BJ (cell line): ENCODE results near the gene STK25. TPM values are rescaled to one million over a fixed set of nuclear protein-coding genes. Genes with fewer than 3 reads are reported as not detected.
"Not testable (repeated sequence)": the region's sequence is repeated elsewhere in the genome, so short reads cannot be mapped to it uniquely, and the experiment has no call there.

Experiments
- CTCF ChIA-PET: fragments of 350-600 bp; formaldehyde crosslinking; extraction: SDS; loops from one replicate; lab custom pipeline; 2021; ENCODE audit warnings: antibody characterized with exemption, inconsistent platforms; lab: Yijun Ruan, JAX
- POLR2A ChIA-PET: fragments of 300-600 bp; sonication (Branson Sonifier 250); formaldehyde crosslinking; extraction: SDS; loops from one replicate; lab custom pipeline; 2021; ENCODE audit warnings: antibody characterized with exemption; lab: Charles Lee
- DNase-seq: peaks from one replicate; pipeline ENCODE4 v3.0.0-alpha.2; 2011; ENCODE audit warnings: low read depth
- H3K27me3 ChIP-seq: 2 replicates; pipeline ENCODE4 v1.6.0; 2011; ENCODE audit warnings: low read length; ENCODE audit not compliant: control insufficient read depth, insufficient read depth
- H3K36me3 ChIP-seq: 2 replicates; pipeline ENCODE4 v1.5.1; 2011; ENCODE audit warnings: low read length; ENCODE audit not compliant: control insufficient read depth, insufficient read depth
- H3K4me3 ChIP-seq: 2 replicates; pipeline ENCODE4 v1.5.1; 2011; ENCODE audit warnings: low read depth, mild to moderate bottlenecking, control low read depth, low read length
- polyA plus RNA-seq: library from polyadenylated mRNA; depleted of rRNA; stranded (reverse); fragments of >200 nt; gene quantifications from 2 replicates; pipeline ENCODE4 v1.2.3, GENCODE V29; 2011
- TF ChIP-seq, protein P1 (sequence below): IDR thresholded peaks from 2 replicates; pipeline ENCODE4 v1.5.1; 2011; ENCODE audit warnings: low read depth, mild to moderate bottlenecking, control low read depth, inconsistent platforms, low read length, moderate library complexity; ENCODE audit not compliant: insufficient read depth

STK25 gene
- polyA plus RNA-seq, 1 experiment: 386 TPM

DNA sequence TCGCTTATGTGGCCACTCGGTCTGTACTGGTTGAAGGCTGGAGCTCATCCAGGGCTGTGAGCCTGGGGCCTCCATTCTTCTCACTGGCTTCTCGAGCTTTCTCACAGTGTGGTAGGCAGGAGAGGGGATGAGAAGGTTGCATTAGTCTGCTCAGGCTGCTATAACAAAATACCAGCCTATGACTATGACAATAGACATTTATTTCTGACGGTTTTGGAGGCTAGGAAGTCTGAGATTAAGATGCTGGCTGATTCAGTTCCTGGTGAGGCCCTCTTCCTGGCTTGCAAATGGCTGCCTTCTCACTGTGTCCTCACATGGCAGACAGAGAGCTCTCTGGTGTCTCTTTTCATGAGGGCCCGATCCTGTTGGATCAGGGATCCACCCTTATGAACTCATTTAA, 6.2 kb upstream of the STK25 start:
- CTCF ChIA-PET: no interaction called here
- DNase-seq: no peak
- no peaks in the 10 kb centered on the region for H3K27me3 ChIP-seq
- H3K4me3 ChIP-seq: no peak overlapping the region
- POLR2A ChIA-PET: no interaction called here
- TF ChIP-seq, protein P1, sequence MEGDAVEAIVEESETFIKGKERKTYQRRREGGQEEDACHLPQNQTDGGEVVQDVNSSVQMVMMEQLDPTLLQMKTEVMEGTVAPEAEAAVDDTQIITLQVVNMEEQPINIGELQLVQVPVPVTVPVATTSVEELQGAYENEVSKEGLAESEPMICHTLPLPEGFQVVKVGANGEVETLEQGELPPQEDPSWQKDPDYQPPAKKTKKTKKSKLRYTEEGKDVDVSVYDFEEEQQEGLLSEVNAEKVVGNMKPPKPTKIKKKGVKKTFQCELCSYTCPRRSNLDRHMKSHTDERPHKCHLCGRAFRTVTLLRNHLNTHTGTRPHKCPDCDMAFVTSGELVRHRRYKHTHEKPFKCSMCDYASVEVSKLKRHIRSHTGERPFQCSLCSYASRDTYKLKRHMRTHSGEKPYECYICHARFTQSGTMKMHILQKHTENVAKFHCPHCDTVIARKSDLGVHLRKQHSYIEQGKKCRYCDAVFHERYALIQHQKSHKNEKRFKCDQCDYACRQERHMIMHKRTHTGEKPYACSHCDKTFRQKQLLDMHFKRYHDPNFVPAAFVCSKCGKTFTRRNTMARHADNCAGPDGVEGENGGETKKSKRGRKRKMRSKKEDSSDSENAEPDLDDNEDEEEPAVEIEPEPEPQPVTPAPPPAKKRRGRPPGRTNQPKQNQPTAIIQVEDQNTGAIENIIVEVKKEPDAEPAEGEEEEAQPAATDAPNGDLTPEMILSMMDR: no peak
- H3K36me3 ChIP-seq: 0 out of 2 replicates have a peak, but pooled peaks cover 1% of the 10 kb centered on the region

DNA sequence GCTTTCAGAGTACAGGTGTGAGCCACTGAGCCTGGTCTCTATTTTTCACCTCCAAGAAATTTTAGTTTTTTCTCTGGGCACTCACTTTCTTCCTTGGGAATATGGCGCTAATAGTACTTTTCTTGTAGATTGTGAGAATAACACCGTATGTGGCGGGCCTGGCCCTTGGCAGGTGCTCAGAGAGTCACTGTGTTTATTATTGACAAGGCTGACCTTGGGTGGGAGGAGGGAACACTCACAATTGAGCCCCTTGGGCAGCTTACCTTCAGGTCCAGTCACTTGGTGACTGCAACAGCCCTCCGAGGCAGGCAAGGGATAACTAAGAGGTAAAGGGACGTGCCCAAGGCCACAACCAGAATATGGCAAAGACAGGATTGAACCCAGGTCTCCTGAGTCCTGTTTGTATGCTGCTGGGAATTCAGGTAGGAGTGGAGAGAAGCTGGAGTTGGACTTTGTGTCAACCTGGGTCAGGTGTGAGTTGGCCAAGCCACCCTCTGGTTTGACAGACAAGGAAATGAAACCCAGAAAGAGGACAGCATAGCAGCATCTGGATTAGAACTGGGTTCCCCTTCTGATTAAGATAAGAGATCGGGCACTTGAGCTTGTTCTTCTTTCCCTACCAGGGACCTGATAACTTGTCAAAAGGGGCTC, 2.8 kb upstream of the STK25 start:
- CTCF ChIA-PET: no interaction called here
- Histone ChIP-seq H3K27me3 (no peaks in the 10 kb centered on the region), H3K36me3 (0 out of 2 replicates have a peak, but pooled peaks cover 1% of the 10 kb centered on the region), H3K4me3 (no peak overlapping the region)
- POLR2A ChIA-PET: no interaction called here
- TF ChIP-seq, protein P1: no peak
- DNase-seq: no peak

DNA sequence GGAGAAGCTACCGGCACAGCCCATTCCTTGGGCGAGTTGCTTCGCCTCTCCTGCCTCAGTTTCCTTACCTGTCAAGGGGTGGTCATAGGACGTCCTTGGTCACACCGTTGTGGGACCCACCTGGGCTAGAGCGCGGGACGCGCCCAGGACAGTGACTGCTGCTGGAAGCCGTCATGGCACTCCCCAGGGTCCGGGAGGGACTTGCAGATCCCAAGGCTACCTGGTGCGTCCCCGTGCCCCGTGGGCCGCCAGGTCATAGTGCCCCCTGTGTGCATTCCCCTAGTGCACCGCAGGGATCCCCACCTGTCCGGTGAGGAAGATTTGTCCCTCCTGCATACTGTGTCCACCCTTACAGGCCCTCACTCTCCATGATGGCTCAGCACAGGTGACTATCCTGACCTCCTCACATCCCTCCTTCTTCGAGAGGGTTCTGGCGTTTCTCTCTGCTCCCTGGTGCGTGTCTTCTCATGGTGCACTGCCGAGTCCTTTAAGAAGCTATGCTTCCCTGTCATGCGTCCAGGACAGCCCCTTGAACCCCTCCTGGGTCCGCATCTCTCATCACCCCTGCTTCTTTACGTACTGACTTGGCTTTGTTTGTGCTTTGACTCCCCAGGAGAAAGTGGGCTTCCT, 886 bp upstream of the STK25 start:
- TF ChIP-seq, protein P1: no peak
- POLR2A ChIA-PET: no interaction called here
- DNase-seq: no peak
- H3K36me3 ChIP-seq: peaks cover 1% of the 10 kb centered on the region; the same call in 1 of the 2 replicates
- H3K27me3 ChIP-seq: no peaks in the 10 kb centered on the region
- peak overlapping the region; percentile 89 for H3K4me3 ChIP-seq
- CTCF ChIA-PET: no interaction called here

DNA sequence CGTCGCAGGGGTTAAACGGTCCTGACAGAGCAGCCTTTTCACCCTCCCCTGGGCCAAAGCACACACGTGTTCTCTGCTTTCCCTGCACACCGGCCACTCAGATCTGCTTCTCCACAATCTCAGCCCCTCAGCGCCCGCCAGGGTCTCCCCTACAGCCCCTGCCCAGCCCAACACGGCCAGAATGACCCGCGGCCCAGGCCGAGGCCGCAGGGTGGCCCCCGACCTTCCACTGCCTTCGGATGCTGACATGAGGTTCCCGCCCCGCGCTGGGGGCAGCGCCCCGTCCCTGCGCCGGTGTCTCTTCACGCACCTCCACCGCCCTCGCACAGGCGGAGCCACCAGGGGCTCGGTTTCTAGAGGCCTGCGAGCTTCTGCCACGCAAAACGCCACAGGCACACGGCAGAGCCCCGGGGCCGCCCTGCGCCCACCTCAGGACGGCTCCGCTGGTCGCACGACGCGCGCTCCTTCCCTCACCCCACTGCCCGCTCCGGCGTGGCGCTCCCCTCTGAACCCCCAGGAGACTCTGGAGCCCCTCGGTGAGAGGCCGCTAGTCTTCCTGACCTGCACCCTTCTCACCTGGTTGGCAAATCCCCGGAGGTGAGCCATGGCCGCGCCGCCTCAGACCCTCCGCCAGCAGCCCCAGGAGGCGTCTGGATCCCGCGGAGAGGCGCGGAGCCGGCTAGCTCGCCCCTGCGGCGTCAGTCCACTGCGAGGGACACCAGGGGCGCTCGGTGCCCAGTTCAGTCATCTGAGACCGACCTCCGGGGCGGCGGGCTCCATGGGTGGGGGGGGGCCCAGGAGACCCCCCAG, 749 bp downstream of the STK25 start:
- TF ChIP-seq, protein P1: peak; percentile 43
- Histone ChIP-seq H3K36me3 (peaks cover 1% of the 10 kb centered on the region; the same call in 1 of the 2 replicates), H3K27me3 (no peaks in the 10 kb centered on the region), H3K4me3 (peak overlapping the region; percentile 89)
- ChIA-PET POLR2A (no interaction called here), CTCF (interaction anchor here (1.0 kb wide), 1 partner anchor 48 kb away, joined by 3 read pairs; no protein-coding TSS in a partner anchor)
- no peak for DNase-seq

DNA sequence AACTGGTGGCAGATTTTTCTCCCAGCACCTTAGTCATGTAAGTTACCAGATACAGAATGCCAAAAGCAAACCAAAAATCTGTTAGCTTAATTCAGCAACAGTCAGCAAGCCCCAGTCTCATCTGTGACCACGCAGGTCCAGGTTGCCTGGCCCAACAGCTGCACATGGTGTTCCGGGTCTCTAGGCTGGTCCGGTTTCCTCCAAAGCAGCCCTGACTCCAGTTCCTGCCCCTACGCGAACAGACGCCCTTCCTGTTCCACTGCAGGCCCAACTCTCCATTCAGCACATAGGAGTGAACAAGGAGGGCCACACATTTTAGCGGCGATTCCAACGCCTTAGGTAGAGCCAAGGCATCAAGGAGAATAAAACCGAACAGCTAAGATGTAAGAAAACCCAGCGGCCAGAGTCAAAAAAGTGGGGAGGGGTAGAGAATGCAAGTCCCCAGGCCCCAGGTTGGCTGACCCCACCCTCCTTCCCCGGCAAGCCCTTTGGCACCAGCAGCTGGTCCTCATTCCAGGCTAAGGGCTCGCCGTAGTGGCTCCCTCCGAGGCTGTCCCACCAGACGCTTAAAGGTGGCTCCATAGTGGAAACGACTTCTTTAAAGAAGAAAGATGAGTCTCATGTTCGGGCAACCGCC, 1.5 kb downstream of the STK25 start:
- no peaks in the 10 kb centered on the region for H3K27me3 ChIP-seq
- peaks cover 1% of the 10 kb centered on the region; the same call in 1 of the 2 replicates for H3K36me3 ChIP-seq
- TF ChIP-seq, protein P1: no peak
- H3K4me3 ChIP-seq: peak overlapping the region; percentile 89
- ChIA-PET CTCF (no interaction called here), POLR2A (no interaction called here)
- DNase-seq: no peak

DNA sequence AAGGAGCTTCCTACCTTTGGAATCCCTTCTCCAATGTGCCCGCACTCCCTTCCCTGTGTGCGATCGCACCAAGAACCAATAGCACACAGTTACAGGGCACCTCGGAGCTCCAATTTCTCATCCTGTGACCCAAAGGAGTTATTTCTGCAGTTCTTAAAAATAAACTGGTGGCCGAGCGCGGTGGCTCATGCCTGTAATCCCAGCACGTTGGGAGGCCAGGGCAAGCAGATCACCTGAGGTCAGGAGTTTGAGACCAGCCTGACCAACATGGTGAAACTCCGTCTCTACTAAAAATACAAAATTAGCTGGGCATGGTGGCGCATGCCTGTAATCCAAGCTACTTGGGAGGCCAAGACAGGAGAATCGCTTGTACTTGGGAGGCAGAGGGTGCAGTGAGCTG, 2.1 kb downstream of the STK25 start:
- H3K4me3 ChIP-seq, H3K36me3 ChIP-seq, POLR2A ChIA-PET, DNase-seq, H3K27me3 ChIP-seq: not testable (repeated sequence)
- CTCF ChIA-PET: interaction anchor here (0.6 kb wide), 1 partner anchor 238 kb away, joined by 4 read pairs; no protein-coding TSS in a partner anchor
